ELF-1 (cell line): ENCODE results near the gene TAAR9.
"Not testable (repeated sequence)": the region's sequence is repeated elsewhere in the genome, so short reads cannot be mapped to it uniquely, and the experiment has no call there.

Experiments used
- DNase-seq: peaks from one replicate; pipeline ENCODE4 v3.0.0-alpha.2; 2016; ENCODE audit warnings: low read depth, low spot score

The TAAR9 gene

DNA sequence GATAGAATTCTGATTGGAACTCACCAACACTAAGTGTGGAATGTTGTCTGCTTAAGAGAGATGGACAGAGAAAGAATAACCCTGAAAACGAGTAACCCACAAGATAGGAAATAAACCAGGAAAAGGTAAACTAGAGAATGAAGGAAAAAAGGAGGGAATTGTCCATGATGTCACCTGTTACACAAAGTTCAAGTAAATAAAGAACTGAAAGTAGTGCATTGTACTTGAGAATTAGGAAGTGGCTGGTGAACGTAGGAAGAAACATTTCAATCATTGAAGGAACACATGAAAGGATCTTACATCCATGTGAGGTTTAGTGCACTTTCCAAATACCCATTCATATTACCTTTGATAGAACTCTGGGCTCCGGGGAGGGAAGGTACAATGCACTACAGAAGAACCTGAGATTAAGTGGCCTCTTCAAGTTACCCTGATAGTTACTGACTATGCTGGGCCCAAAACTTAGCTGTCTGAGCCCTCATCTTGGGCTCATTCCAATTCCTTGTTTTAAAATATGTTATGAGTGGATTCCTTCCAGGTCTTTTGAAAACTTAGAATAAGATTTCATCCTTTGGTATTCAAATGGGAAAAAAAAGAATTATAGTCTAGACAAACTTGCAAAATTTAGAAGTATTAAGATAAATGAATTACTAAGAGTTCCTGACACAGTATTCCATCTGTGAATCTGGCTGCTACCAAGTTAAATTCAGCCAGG lies 24.1 kb upstream of the TAAR9 start:
- no peak for DNase-seq

DNA sequence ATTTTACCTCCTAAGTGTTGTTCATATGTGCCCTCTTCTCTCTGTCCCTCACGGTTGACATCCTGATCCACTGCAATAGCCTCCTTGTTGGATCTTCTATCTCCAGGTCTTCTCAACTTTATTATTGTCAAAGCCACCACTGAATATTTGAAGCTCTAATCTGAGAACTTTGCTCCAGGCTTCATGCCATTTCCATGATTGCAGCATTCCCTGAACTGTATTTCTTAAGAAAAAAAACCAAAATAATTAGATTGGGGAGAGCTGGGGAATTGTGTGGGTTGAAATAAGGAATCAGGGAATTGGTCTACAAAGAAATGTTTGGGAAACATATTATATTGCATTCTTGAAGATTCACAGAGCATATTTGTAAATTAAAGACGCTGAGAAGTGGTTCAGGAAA lies 22.7 kb upstream of the TAAR9 start:
- DNase-seq = no peak

DNA sequence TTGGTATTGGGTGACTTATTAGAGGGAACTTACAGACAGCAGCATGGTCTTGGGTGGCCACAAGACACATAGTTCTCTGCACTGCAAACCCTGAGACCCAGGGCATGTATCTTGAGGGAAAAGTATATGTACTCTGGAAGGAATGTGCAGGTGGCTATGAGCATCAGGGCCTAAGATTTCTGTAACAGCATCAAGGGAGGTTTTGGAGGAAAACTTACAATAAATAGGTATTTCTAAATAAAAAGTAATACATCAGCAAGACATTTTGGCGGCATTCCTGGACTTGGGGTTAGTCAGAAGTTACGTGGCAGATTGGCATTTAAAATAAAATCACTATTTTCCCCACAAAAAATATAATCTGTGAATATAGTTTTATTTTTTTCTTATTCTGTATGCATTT lies 17.1 kb upstream of the TAAR9 start:
- DNase-seq = no peak

DNA sequence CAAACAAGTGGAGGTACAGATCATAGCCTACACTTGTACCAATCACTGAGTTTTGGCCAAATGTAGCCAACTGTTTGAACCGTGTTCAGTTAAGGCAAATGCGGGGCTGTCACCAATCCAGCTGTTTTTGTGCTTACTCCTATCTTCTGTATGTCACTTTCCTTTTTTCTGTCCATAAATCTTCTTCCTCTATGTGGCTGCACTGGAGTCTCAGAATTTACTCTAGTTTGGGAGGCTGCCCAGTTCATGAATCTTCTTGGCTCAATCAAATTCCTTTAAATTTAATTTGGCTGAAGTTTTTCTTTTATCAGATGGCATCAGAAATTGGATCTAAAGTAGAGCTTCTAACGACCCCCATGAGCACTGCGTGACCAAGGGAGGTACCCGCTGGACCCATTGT lies 13.4 kb upstream of the TAAR9 start:
- DNase-seq = no peak

DNA sequence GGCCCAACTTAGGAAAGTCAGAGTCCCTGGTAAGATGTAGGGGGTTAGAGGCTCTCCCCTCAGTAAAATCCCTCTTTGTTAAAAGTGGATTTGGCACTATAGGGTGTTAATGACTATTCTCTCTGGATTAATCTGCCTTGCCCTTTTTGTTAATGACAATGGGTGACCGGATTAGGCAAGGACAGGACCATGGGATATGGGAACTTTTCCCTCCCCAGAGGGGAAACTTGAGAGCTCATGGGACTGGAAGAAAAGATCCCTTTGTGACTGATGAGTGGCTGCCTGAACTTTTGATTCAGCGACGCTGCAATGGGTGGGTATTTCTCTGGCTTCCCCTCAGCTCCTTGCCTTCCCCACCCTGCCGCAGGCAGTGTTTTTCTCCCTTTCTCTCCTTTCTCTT lies 12.2 kb upstream of the TAAR9 start:
- no peak for DNase-seq

DNA sequence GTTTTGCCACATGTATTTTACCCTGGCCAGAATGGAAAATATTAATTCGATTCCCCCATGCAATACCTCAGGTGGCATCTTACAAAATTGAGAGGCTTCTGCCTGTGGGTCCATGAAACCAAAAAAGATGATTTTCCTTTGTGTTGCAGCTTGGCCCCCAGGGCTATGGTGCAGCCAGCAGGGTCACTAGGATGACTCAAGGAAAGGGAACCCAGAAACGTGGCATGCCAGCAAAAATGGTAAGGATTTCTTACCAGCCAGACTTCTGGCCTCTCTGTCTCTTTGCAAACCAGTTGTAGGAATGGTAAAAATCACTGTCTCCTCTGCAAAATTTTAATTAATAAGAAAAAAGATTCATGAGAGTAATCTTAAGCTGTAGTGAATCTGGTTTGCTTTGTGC lies 11.6 kb upstream of the TAAR9 start:
- no peak for DNase-seq

DNA sequence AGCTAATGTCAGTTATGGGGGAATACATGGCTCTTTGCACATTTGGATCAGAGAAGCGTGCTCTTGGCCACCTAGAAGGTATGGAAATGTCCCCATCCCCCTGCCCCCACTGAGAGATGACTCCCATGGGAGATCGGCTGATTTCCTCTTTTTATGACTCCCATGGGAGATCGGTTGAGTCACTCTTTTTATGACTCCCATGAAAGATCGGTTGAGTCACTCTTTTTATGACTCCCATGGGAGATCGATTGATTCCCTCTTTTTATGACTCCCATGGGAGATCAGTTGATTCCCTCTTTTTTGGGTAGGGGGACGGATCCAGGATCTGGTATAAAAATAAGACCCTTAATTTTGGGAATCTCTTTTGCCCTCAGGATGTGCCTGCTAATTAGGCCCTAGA lies 10.3 kb upstream of the TAAR9 start:
- DNase-seq = no peak

DNA sequence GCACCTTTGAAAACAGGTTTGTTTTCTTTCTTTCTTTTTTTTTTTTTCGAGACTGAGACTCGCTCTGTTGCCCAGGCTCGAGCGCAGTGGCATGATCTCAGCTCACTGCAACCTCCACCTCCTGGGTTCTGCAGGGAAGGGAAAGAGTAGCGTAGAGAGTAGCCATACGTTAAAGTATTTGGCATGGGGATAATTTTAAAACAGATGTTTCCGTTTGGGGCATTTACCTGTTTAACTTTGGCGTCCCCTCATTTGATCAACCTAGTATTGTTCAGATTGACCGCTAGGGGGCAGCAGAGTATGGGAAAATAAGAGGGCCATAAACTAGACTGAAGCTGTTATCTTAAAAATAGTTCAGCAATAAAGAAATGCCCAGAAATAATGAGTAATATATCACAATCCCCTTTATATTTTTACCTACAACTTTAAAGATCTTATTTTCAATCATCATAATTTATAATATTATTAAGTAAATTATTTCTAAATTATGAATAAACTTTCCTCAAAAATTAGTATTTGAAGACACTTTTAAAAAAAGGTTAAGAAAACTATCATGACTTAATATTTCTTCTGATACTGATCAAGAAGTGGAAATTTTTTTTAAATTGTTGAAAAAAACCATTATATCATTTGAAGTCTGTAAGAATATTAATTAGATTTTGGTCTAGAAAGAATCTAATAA lies 7.6 kb upstream of the TAAR9 start:
- peak; percentile 33 for DNase-seq

DNA sequence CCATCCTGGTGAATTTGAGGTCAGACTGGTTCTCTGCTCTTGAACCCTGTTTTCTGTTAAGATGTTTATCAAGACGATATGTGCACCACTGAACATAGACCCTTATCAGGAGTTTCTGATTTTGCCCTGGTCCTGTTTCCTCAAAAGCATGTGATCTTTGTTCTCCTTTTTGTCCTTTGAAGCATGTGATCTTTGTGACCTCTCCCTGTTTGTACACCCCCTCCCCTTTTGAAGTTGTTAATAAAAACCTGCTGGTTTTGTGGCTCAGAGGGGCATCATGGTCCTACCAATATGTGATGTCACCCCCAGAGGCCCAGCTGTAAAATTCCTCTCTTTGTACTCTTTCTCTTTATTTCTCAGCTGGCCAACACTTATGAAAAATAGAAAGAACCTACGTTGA lies 3.5 kb upstream of the TAAR9 start:
- DNase-seq = not testable (repeated sequence)

DNA sequence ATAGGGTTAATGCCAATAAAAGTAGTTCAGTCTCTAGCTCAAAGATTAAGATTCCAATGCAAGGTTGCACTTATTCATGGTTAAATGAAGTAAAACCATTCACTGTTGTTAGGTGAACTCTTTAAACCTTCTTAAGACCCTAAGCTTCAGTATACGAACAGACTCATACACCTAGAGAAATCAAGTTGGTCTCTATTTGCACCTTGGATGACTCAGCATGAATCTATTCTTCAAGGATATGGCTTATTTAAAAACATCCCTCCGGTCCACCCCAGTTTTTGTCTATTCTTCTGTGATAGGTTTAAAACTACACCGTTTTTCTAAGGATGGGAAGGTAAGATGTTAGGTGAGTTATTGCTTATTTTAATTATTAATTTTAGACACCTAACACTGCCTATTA lies 932 bp upstream of the TAAR9 start:
- DNase-seq = no peak

DNA sequence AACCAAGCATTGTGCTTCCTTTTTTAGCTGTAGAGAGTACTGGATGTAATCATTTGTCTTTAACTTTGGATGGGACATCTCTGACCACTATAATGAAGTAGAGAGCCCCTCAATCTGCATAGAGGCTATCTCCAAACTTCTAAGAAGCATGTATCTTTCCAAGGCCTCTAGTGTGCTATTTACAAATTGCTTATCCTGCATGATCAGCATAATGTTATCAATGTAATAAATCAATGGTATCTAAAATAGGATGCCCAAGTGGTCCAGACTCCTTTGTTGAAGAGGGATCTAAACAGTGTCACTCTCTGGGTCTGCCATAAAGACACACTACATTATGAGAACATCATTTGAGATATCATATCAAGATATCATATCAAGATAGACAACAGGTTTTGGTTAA lies 6.7 kb downstream of the TAAR9 start:
- DNase-seq = no peak

DNA sequence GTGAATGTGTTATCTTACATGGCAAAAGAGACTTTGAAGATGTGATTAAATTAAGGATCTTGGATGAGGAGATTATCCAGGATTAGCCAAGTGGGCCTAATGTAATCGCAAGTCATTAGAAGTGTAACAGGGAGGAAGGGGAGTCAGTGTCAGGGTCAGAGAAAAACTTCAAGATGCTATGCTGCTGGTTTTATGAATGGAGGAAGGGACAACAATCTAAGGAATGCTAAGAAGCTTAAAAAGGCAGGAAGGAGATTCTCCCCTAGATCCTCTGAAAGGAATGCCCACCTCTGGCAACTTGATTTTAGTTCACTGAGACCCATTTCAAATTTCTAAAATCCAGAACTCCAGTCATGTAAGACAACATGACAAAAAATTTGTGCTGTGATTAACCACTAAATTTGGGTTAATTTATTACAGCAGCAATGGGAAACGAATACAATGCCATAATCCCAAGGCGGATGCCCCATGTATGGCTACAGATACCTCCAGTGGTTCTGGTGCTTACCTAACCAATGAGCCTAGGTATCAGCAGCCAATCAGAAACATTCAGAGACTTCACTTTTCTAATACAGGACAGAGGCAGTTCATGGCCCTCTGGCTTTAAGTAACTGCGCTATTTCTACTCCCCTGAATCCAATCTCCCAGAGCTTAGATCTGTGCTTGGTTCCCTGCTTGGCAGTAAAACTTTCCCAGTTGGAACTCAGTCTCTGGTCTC lies 10.8 kb downstream of the TAAR9 start:
- DNase-seq = no peak

DNA sequence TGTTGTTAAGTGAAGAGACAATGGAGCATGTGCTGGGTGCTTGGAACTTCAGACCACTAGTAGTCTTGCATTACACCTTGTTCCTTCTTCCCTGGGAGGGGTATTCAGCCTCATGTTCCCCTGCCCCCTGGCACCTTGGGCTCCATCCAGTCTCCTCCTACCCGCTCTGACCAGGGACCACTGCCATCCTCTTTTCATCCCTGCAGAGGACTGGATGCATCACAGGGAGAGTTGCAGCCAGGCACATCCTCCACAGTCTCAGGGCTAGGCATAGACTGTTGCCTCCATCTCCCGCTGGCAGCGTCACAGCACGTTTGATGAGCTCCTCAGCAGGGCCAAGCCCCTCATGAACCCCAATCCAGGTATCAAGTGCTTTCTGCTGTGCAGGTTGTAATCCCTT lies 13.1 kb downstream of the TAAR9 start:
- no peak for DNase-seq

DNA sequence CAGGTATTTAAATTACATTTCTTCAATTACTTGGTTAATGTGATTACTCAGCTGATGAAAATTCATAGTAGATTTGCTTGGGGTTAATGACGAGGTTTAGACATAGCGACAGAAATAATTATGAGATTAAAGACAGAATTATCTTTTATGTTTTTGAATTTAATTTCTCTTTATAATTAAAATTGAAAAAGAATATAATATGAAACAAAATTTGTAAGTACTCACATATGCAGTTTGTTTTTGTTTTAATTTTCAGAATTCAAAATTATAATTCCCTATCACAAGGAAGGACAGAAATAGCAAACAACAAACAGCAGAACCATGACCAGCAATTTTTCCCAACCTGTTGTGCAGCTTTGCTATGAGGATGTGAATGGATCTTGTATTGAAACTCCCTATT lies 14.3 kb downstream of the TAAR9 start, which contains the start of gene TAAR8:
Gene TAAR8 (plus strand): TSS at position 301 of the 400 bp plus-strand sequence. CDS start 21 bp downstream, at position 322.
- DNase-seq = no peak

DNA sequence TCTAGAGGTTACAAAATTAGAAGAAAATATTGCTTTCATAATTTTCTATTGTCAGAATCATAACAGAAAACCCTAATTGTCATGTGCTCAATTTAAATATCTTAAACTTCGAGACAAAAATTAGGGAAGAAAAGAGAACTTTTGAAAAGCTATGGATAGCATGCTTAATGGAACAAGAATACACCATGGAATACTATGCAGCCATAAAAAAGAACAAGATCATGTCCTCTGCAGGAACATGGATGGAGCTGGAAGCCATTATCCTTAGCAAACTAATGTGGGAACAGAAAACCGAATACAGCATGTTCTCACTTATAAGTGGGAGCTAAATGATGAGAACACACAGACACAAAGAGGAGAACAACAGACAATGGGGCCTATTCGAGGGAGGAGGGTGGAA lies 22.0 kb downstream of the TAAR9 start:
- DNase-seq = not testable (repeated sequence)

DNA sequence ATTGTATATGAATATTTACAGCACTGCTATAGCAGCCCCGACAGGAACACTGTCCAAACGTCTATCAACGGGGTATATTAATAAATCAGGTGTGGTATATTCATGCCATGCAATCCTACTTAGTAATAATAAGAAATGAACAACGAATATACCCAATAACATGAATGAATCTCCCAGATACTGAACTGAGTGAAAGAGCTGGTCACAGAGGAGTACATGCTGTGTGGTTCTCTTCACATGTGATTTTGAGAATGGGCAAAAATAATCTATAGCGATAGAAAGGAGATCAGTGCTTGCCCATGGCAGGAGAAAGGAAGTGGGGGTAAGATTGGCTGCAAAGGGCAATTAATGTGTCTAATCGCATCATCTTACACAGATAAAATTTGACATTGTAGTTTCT lies 28.3 kb downstream of the TAAR9 start:
- DNase-seq = no peak

DNA sequence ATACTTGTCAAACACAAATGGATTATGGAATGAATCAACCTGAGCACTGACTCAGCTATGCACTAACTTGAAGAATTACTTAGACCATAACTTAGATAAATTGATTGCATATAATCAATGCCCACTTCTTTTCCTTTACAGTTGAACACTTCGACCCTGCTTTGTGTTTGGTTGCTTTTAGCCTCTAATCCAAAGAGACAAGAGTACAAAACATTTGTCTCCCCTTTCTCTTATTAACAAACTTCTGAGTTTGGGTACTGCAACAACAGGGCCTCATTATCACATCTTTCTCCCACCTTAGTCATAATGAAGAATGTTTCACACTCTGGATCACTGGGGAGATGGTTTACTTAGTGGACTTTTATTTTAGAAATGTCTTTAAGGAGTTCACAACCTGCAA lies 29.5 kb downstream of the TAAR9 start:
- DNase-seq = no peak

DNA sequence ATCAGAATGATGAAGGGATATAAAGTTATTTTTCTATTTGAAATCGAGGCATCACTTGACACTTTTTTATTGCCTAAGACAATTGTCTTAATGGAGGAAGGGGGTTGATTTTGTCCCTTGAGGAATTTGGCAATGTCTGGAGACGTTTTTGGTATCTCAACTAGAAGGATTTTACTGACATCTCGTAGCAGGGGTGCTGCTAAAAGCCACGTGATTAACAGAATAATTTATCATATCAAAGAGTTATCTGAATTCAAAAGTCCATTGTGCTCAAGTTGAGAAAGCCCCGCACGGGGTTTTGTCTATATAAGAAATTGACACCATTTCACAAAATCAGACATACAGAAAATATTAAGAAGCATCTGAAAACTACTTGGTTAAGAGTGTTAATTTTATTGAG lies 30.5 kb downstream of the TAAR9 start:
- no peak for DNase-seq

DNA sequence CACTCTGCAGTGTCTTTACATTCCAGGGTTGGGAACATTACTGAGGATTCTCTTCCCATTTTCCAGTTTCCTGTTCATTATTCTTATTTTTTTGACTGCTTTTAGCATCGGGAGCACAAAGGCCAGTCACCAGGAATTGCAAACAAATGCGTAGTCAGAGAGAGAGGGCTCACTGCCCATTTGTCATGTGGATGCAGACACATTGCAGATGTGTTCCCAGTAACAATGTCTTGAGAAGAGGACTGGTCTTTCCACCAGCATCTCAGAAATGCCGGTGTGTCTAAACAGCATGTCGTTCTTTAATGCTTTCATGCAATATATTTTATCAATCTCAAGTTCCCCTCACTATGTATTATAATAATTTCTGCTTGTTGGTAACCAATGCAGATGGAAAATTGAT lies 31.1 kb downstream of the TAAR9 start:
- DNase-seq = no peak

DNA sequence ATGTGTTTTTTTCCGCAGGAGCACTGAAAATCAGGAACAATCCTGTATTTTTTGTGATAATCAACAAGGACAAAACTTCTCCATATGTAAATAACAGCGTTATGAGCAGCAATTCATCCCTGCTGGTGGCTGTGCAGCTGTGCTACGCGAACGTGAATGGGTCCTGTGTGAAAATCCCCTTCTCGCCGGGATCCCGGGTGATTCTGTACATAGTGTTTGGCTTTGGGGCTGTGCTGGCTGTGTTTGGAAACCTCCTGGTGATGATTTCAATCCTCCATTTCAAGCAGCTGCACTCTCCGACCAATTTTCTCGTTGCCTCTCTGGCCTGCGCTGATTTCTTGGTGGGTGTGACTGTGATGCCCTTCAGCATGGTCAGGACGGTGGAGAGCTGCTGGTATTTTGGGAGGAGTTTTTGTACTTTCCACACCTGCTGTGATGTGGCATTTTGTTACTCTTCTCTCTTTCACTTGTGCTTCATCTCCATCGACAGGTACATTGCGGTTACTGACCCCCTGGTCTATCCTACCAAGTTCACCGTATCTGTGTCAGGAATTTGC lies 32.2 kb downstream of the TAAR9 start, which contains the start of gene TAAR6:
Gene TAAR6 (plus strand): TSS at position 102 of the 557 bp plus-strand sequence. CDS start 0 bp downstream, at position 102.
- DNase-seq = no peak

DNA sequence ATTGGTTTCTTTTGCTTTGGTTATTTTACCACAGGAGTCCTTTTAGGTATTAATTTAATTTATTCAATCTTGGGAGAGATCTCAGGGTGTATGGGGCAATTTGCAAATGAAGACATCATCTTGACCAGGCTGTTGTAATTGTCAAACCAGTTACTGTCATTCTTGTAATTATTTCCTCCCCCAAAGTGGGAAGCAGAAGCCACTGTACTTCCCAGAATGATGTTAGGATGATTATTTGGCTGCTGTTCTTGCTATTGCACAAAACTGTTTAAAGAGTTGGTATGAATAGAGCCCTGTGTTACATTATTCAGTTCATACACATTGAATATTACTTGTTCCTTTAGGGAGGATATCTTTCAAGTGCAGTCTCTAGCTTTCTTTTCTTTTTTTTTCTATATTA lies 33.7 kb downstream of the TAAR9 start:
- DNase-seq = no peak

DNA sequence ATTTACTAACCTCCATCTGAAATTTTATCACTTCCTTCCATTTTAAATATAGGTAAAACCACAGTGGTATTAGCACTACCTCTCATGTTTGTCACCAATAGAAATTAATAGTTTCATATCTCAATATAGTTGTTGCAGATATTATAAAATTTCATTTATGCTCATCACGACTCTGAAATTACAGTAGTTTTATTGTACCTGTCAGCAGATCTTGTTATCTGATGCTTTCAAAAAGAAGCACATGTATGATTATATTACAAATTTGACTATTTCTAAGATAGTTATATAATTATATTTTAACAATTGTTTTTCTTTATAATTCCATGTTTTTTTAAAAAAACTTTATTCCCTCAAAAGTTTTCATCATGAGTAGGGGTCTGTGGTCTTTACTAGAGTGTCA lies 46.6 kb downstream of the TAAR9 start:
- DNase-seq = no peak
